Measurements from ENCODE around the gene DOCK3. TPM values are rescaled to one million over a fixed set of nuclear protein-coding genes. Genes with fewer than 3 reads are reported as not detected.

DOCK3 gene
- total RNA-seq, 4 donors from 2014 or later: 2.1 to 8.6 (median 2.9) TPM

DNA sequence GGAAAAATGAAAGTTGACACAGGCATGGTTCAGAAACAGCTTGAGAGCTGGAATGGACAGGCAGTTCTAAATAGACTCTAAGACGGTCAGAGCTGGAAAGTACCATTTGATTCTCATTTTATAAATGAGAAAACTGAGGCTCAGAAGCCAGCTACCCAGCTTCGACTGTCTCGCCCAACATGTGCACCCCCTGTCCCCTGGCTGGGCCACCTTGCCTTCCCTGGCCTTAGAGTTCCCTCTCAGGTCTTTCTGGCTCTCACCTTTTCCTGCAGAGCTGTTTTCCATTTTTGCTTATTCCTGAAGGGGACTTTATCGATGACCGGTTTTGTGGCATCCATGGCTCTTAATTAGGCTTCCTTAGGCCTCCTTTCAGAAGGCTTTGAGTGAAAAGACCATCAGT lies 17.3 kb upstream of the DOCK3 start:
- no peaks in the 10 kb centered on the region for H3K4me1 ChIP-seq
- no peaks in the 10 kb centered on the region for H3K27me3 ChIP-seq
- H3K9me3 ChIP-seq: no peaks in the 10 kb centered on the region
- 93% methylated on average over 5 of the region's 5 CpGs for WGBS
- no peak overlapping the region for H3K4me3 ChIP-seq
- DNase-seq (ENCODE audit: low spot score in 2 of 2): peak; percentile 19 to 56
- no peak for TF ChIP-seq EP300 (IDR thresholded peaks at IDR 0.05)
- no peak for TF ChIP-seq CTCF (IDR thresholded peaks at IDR 0.05)
- TF ChIP-seq POLR2A (IDR thresholded peaks at IDR 0.05): no peak
- TF ChIP-seq POLR2AphosphoS5 (IDR thresholded peaks at IDR 0.05): no peak
- H3K36me3 ChIP-seq: no peaks in the 10 kb centered on the region
- no peak overlapping the region for H3K27ac ChIP-seq

DNA sequence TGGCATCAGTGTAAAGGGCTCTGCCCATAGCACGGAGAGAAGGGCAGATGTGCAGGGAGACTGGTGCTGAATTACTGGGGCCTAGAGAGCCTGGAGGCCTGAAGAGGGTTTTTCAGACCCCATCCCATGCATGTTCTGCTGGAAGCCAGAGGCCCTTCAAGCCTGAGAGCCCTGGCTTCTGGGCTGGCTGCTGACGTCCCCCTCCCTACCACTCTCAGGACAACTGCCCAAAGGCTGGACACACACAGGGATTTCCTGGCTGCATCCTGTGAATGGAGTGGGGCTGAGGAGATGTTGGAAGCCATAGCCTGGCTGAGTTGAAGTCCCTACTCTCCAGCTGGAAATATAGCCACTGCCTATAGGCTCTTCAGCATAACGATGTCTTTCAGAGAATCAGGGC lies 16.9 kb upstream of the DOCK3 start:
- DNase-seq (ENCODE audit: low spot score in 2 of 2): peak; percentile 13 to 30
- Histone ChIP-seq H3K27ac (no peak overlapping the region), H3K4me1 (peaks cover under 1% of the 10 kb centered on the region), H3K27me3 (no peaks in the 10 kb centered on the region), H3K4me3 (no peak overlapping the region), H3K36me3 (no peaks in the 10 kb centered on the region), H3K9me3 (no peaks in the 10 kb centered on the region)
- 87% methylated on average over 3 of the region's 3 CpGs for WGBS
- TF ChIP-seq EP300 (IDR thresholded peaks at IDR 0.05): no peak
- no peak for TF ChIP-seq POLR2AphosphoS5 (IDR thresholded peaks at IDR 0.05)
- no peak for TF ChIP-seq POLR2A (IDR thresholded peaks at IDR 0.05)
- no peak for TF ChIP-seq CTCF (IDR thresholded peaks at IDR 0.05)

DNA sequence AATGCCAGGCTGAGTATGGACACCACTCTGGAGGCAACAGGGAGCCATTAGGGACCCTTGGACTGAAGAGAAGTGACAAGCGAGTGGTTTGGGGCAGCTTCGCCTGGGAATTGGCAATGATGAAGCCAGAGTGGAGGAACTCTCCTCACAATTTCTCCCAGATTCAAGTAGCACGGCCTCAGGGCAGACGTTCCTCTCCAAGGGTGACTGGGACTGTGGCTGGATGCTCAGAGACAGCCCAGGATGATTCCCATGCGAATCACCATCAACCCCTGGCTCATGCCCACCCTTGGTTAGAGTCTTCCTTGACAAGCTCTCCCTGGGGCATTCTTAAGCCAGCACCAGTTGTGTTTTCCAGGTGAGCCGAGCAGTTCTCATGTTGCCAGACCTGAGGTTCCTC lies 16.3 kb upstream of the DOCK3 start:
- H3K9me3 ChIP-seq: no peaks in the 10 kb centered on the region
- no peaks in the 10 kb centered on the region for H3K36me3 ChIP-seq
- TF ChIP-seq CTCF (IDR thresholded peaks at IDR 0.05): no peak
- no peak for TF ChIP-seq POLR2AphosphoS5 (IDR thresholded peaks at IDR 0.05)
- WGBS: 83% methylated on average over 6 of the region's 6 CpGs
- peaks cover 6% of the 10 kb centered on the region for H3K4me1 ChIP-seq
- peak; percentile 28 to 57 for DNase-seq (ENCODE audit: low spot score in 2 of 2)
- no peak overlapping the region for H3K27ac ChIP-seq
- no peak overlapping the region for H3K4me3 ChIP-seq
- H3K27me3 ChIP-seq: no peaks in the 10 kb centered on the region

DNA sequence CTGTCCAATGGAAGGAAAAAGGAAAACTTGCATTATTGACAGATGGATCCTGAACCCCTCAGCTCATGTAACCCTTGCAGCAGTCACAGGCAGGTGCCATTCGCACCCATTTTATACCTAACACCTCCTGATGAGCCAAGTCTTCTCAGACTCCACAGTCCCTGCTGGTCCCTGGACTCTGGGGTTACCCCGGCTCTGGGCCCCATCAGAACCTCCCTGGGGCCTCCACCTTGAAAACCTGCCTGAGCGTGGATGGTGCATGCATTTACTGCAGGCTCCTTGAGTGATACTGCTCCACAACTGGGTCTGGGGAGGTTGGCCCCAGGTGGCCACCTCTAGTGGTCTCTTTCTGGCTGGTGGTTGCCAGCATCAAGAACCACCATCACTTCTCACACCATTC lies 15.9 kb upstream of the DOCK3 start:
- Histone ChIP-seq H3K36me3 (no peaks in the 10 kb centered on the region), H3K27ac (no peak overlapping the region), H3K4me1 (peaks cover 6% of the 10 kb centered on the region), H3K9me3 (no peaks in the 10 kb centered on the region), H3K4me3 (no peak overlapping the region), H3K27me3 (no peaks in the 10 kb centered on the region)
- no peak for TF ChIP-seq POLR2AphosphoS5 (IDR thresholded peaks at IDR 0.05)
- 100% methylated on average over 3 of the region's 3 CpGs for WGBS
- DNase-seq (ENCODE audit: low spot score in 2 of 2): peak; percentile 18 to 37

- peak in 1 of 2 donors; percentile 16 for DNase-seq (ENCODE audit: low spot score in 2 of 2)
- WGBS: 81% methylated on average over 9 of the region's 10 CpGs
- Histone ChIP-seq H3K36me3 (no peaks in the 10 kb centered on the region), H3K9me3 (no peaks in the 10 kb centered on the region), H3K4me1 (peaks cover 6% of the 10 kb centered on the region), H3K27me3 (no peaks in the 10 kb centered on the region), H3K4me3 (no peak overlapping the region), H3K27ac (no peak overlapping the region)
- TF ChIP-seq POLR2AphosphoS5 (IDR thresholded peaks at IDR 0.05): no peak
- TF ChIP-seq CTCF (IDR thresholded peaks at IDR 0.05): no peak
- TF ChIP-seq POLR2A (IDR thresholded peaks at IDR 0.05): no peak
- no peak for TF ChIP-seq EP300 (IDR thresholded peaks at IDR 0.05)
Observed at GRCh38 chr3:50660386-50660785, 14.3 kb upstream of the DOCK3 start.

DNA sequence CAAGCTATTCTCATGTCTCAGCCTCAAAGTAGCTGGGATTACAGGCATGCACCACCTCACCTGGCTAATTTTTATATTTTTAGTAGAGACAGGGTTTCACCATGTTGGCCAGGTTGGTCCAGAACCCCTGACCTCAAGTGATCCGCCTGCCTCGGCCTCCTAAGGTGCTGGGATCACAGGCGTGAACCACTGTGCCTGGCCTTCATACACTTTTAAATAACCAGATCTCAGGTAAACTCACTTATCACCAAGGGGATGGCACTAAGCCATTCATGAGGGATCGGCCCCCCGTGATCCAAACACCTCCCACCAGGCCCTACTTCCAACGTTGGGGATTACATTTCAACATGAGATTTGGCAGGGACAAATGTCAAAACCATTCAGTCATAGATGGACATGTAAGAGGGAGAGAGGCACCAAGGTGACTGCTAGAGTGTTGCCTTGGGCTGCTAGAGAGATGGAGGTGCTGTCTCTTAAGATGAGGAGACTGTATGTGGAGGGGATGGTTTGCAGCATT lies 13.3 kb upstream of the DOCK3 start:
- Histone ChIP-seq H3K9me3 (no peaks in the 10 kb centered on the region), H3K27ac (no peak overlapping the region), H3K4me3 (no peak overlapping the region), H3K4me1 (peaks cover 6% of the 10 kb centered on the region), H3K36me3 (no peaks in the 10 kb centered on the region), H3K27me3 (no peaks in the 10 kb centered on the region)
- no peak for TF ChIP-seq POLR2AphosphoS5 (IDR thresholded peaks at IDR 0.05)
- TF ChIP-seq POLR2A (IDR thresholded peaks at IDR 0.05): no peak
- TF ChIP-seq CTCF (IDR thresholded peaks at IDR 0.05): no peak
- no peak for TF ChIP-seq EP300 (IDR thresholded peaks at IDR 0.05)
- peak in 1 of 2 donors; percentile 57 for DNase-seq (ENCODE audit: low spot score in 2 of 2)
- WGBS: 79% methylated on average over 6 of the region's 6 CpGs
